ENCODE results near the gene TTLL13. TPM values are rescaled to one million over a fixed set of nuclear protein-coding genes. Genes with fewer than 3 reads are reported as not detected.

TTLL13 gene
- total and polyA plus RNA-seq, 2 donors (not counting 1 experiment from before 2014, with no cell fraction given), result 0.33 to 0.42 TPM

DNA sequence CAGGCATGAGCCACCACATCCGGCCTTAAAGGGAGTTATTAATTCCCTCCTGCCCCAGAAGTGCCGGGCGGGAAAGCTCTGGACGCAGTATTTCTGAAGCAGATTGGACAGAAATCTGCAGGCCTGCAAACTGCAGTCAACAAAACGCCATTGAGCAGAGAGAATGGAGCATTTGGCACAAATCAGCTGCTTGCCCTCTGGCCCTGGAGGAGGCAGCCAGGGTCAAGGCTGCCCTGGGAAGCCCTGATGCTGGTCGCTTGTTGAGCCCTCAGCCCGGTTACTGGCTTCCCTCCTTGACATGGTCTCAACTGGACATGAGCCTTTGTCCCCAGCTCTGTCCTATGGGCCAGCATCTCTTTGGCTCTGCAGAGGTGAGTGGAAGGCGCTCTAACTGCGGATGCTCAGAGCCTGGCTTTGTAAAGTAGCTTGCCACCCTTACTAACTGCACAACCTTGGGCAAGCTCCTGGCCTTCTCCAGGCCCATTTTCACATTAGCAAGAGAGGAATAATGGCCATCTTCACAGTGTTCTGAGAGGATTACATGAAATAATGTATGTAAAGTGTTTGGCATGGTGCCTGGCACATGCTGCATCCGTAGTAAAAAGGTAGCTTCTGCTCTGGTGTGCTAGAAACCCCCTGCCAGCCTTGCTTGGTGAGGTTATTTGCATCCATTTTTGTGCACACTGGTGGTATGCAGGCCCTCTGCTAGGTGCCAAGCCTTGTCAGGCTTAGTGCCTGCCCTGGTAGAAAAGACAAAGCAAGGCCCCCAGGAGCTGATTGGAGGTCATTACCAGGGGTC, 44.1 kb upstream of the TTLL13 start:
- ChIA-PET CTCF (interaction anchor here (1.0 to 9.6 kb wide), 5 partner anchors 11 to 43 kb away, joined by 3 to 169 read pairs (median 9); no protein-coding TSS in a partner anchor), POLR2A (interaction anchor here (0.5 to 10.5 kb wide), 5 partner anchors 9 to 796 kb away, joined by 3 to 150 read pairs (median 7); no protein-coding TSS in a partner anchor)
- Mint-ChIP-seq H3K4me1 (peaks cover 83% of the 10 kb centered on the region), H3K27ac (peak overlapping the region; percentile 79), H3K4me3 (peak overlapping the region; percentile 64), H3K9me3 (ENCODE audit: insufficient read depth) (no peaks in the 10 kb centered on the region), H3K27me3 (no peaks in the 10 kb centered on the region)
- H3K9me3 ChIP-seq (ENCODE audit: control extremely low read depth in 1 of 3, control insufficient read depth in 2 of 3, insufficient read depth in 1 of 3, low read length in 2 of 3), result no peaks in the 10 kb centered on the region
- peaks cover 100% of the 10 kb centered on the region for H3K79me2 ChIP-seq (ENCODE audit: control insufficient read depth, insufficient read depth, low read length)
- intact Hi-C loops (cut with micrococcal nuclease), result no loop called here
- peaks cover 77 to 90% of the 10 kb centered on the region in 2 donors for H3K4me1 ChIP-seq (ENCODE audit: control insufficient read depth in 2 of 2, insufficient read depth in 2 of 2, low read length in 2 of 2)
- no peaks in the 10 kb centered on the region for H3K27me3 ChIP-seq (replicated peaks in 1 of 4; ENCODE audit: control extremely low read depth in 1 of 4, control insufficient read depth in 3 of 4, insufficient read depth in 4 of 4, low read length in 3 of 4)
- H4K20me1 ChIP-seq (ENCODE audit: control insufficient read depth, insufficient read depth, low read length, poor library complexity, severe bottlenecking), result peaks cover 91% of the 10 kb centered on the region
- peak overlapping the region; percentile 34 for H3K4me2 ChIP-seq (replicated peaks; ENCODE audit: low read depth, low read length, poor library complexity, severe bottlenecking)
- H3K4me3 ChIP-seq (ENCODE audit: control extremely low read depth in 1 of 5, extremely low read depth in 1 of 5, insufficient read depth in 1 of 5, low read depth in 2 of 5, low read length in 4 of 5), result no peak overlapping the region
- ATAC-seq (ENCODE audit: low read depth) (no peak), DNase-seq (no peak)
- H2AFZ ChIP-seq (ENCODE audit: insufficient read depth, low read depth, low read length, poor library complexity, severe bottlenecking), result no peak overlapping the region
- 81% methylated on average over 8 of the region's 10 CpGs for WGBS (ENCODE audit: insufficient coverage)
- no peak for TF ChIP-seq EZH2 (IDR thresholded peaks at IDR 0.05; ENCODE audit: borderline replicate concordance, insufficient read depth, low read depth, low read length, poor library complexity, severe bottlenecking)
- TF ChIP-seq, protein P1, sequence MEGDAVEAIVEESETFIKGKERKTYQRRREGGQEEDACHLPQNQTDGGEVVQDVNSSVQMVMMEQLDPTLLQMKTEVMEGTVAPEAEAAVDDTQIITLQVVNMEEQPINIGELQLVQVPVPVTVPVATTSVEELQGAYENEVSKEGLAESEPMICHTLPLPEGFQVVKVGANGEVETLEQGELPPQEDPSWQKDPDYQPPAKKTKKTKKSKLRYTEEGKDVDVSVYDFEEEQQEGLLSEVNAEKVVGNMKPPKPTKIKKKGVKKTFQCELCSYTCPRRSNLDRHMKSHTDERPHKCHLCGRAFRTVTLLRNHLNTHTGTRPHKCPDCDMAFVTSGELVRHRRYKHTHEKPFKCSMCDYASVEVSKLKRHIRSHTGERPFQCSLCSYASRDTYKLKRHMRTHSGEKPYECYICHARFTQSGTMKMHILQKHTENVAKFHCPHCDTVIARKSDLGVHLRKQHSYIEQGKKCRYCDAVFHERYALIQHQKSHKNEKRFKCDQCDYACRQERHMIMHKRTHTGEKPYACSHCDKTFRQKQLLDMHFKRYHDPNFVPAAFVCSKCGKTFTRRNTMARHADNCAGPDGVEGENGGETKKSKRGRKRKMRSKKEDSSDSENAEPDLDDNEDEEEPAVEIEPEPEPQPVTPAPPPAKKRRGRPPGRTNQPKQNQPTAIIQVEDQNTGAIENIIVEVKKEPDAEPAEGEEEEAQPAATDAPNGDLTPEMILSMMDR (IDR thresholded peaks at IDR 0.05), result no peak
- H3K9ac ChIP-seq (ENCODE audit: low read length), result no peak overlapping the region
- peaks cover 2 to 72% of the 10 kb centered on the region in 2 experiments for H3K36me3 ChIP-seq (replicated peaks in 1 of 2; ENCODE audit: control extremely low read depth in 1 of 2, control insufficient read depth in 1 of 2, extremely low read depth in 1 of 2, insufficient read depth in 2 of 2, low read length in 1 of 2)
- H3K27ac ChIP-seq (ENCODE audit: low read length in 2 of 2), result peak overlapping the region in 1 of 2 donors; percentile 72

DNA sequence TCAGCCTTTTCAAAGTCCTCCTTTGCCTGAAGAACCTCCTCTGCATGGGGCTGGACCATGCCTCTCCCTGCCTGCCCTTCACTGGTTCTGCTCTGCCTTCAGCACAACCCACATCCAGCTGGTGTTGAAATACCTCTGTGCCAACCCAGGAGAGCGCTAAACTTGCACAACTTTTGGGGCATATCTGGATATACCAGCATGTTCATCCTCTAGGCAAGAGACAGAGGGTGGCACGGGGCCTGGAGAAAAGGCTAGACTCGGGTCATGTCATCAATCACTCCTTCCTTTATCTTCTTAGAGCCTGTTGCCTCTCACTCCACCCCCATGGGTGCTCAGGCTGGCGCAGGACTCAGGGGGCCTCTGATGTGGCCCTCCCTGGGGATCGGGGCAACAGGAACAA, 43.5 kb upstream of the TTLL13 start:
- H3K4me1 Mint-ChIP-seq, result peaks cover 84% of the 10 kb centered on the region
- Histone ChIP-seq H3K4me2 (replicated peaks; ENCODE audit: low read depth, low read length, poor library complexity, severe bottlenecking) (peak overlapping the region; percentile 34), H3K9me3 (ENCODE audit: control extremely low read depth in 1 of 3, control insufficient read depth in 2 of 3, insufficient read depth in 1 of 3, low read length in 2 of 3) (no peaks in the 10 kb centered on the region), H3K27me3 (replicated peaks in 1 of 4; ENCODE audit: control extremely low read depth in 1 of 4, control insufficient read depth in 3 of 4, insufficient read depth in 4 of 4, low read length in 3 of 4) (no peaks in the 10 kb centered on the region), H3K4me1 (ENCODE audit: control insufficient read depth in 2 of 2, insufficient read depth in 2 of 2, low read length in 2 of 2) (peaks cover 79 to 90% of the 10 kb centered on the region in 2 donors), H3K4me3 (ENCODE audit: control extremely low read depth in 1 of 5, extremely low read depth in 1 of 5, insufficient read depth in 1 of 5, low read depth in 2 of 5, low read length in 4 of 5) (no peak overlapping the region), H3K36me3 (replicated peaks in 1 of 2; ENCODE audit: control extremely low read depth in 1 of 2, control insufficient read depth in 1 of 2, extremely low read depth in 1 of 2, insufficient read depth in 2 of 2, low read length in 1 of 2) (peaks cover 2 to 78% of the 10 kb centered on the region in 2 experiments), H3K27ac (ENCODE audit: low read length in 2 of 2) (peak overlapping the region in 1 of 2 donors; percentile 55), H4K20me1 (ENCODE audit: control insufficient read depth, insufficient read depth, low read length, poor library complexity, severe bottlenecking) (peaks cover 96% of the 10 kb centered on the region), H2AFZ (ENCODE audit: insufficient read depth, low read depth, low read length, poor library complexity, severe bottlenecking) (no peak overlapping the region), H3K9ac (ENCODE audit: low read length) (no peak overlapping the region), H3K79me2 (ENCODE audit: control insufficient read depth, insufficient read depth, low read length) (peaks cover 100% of the 10 kb centered on the region)
- no peak for ATAC-seq (ENCODE audit: low read depth)
- ChIA-PET CTCF (interaction anchor here (1.2 to 9.6 kb wide), 4 partner anchors 12 to 44 kb away, joined by 4 to 169 read pairs (median 13); no protein-coding TSS in a partner anchor), POLR2A (interaction anchor here (3.0 to 10.5 kb wide), 2 partner anchors 12 to 14 kb away, joined by 7 to 150 read pairs; no protein-coding TSS in a partner anchor)
- H3K27ac Mint-ChIP-seq, result peak overlapping the region; percentile 79
- H3K27me3 Mint-ChIP-seq, result no peaks in the 10 kb centered on the region
- peak overlapping the region; percentile 64 for H3K4me3 Mint-ChIP-seq
- TF ChIP-seq EZH2 (IDR thresholded peaks at IDR 0.05; ENCODE audit: borderline replicate concordance, insufficient read depth, low read depth, low read length, poor library complexity, severe bottlenecking), result no peak
- TF ChIP-seq, protein P1 (IDR thresholded peaks at IDR 0.05), result no peak
- WGBS (ENCODE audit: insufficient coverage), result 77% methylated on average over 5 of the region's 5 CpGs
- no peak for DNase-seq
- intact Hi-C loops (cut with micrococcal nuclease), result no loop called here
- H3K9me3 Mint-ChIP-seq (ENCODE audit: insufficient read depth), result no peaks in the 10 kb centered on the region
